Tibial nerve (tissue), 4 donors: ENCODE results near the gene PARP1. TPM values are rescaled to one million over a fixed set of nuclear protein-coding genes. Genes with fewer than 3 reads are reported as not detected.

Source experiments
- DNase-seq, 2 donors: peaks; one replicate each; pipeline ENCODE4 v3.0.0-alpha.2; 2019; ENCODE audit warnings: low spot score in 2 of 2
- H3K27ac ChIP-seq, 4 donors: fragments of 200-600 bp; sonication (generic) in 3 of 4; one replicate each; pipeline ENCODE4 v1.5.1; 2017 to 2019; ENCODE audit warnings: mild to moderate bottlenecking in 1 of 4
- H3K27me3 ChIP-seq, 2 donors: fragments of 200-600 bp; sonication (generic) in 1 of 2; one replicate each; pipeline versions ENCODE4 v1.5.1 to v1.6.0; 2017 to 2019
- H3K36me3 ChIP-seq, 3 donors: fragments of 200-600 bp; sonication (generic); one replicate each; pipeline ENCODE4 v1.5.1; 2018 to 2019
- H3K4me1 ChIP-seq, 4 donors: fragments of 200-600 bp; sonication (generic) in 3 of 4; one replicate each; pipeline ENCODE4 v1.5.1; 2017 to 2019
- H3K4me3 ChIP-seq, 4 donors: fragments of 200-600 bp; sonication (generic) in 3 of 4; one replicate each; pipeline ENCODE4 v1.5.1; 2017 to 2019; ENCODE audit warnings: mild to moderate bottlenecking in 1 of 4, moderate library complexity in 1 of 4
- H3K9me3 ChIP-seq, 4 donors: fragments of 200-600 bp; sonication (generic) in 3 of 4; one replicate each; pipeline ENCODE4 v1.5.1; 2017 to 2019
- EP300 ChIP-seq, 2 donors: sonication (generic); formaldehyde crosslinking; IDR thresholded peaks; one replicate each; pipeline ENCODE4 v1.6.1; 2017; ENCODE audit warnings: antibody characterized with exemption in 2 of 2, mild to moderate bottlenecking in 1 of 2
- POLR2A ChIP-seq, 2 donors: fragments of 450-650 bp; IDR thresholded peaks; one replicate each; pipeline ENCODE4 v1.6.1; 2017; ENCODE audit warnings: antibody characterized with exemption in 2 of 2, mild to moderate bottlenecking in 2 of 2, moderate library complexity in 2 of 2
- WGBS, 2 donors: methylation state at CpG; one replicate each; pipeline ENCODE4 v1.1.5; 2018; 5-methylcytosine and 5-hydroxymethylcytosine counted together
- total RNA-seq, 4 donors: library from RNA; depleted of rRNA; stranded (reverse); fragments of >200 nt; gene quantifications; one replicate each; pipeline ENCODE4 v1.1.0, GENCODE V29; 2016
- TF ChIP-seq, protein P1 (sequence below), 5 experiments: fragments of 200-600 bp in 3 of 5; fragments of 450-650 bp in 2 of 5; sonication (generic) in 3 of 5; IDR thresholded peaks; one replicate each; pipeline ENCODE4 v1.5.1; 2016 to 2019; ENCODE audit warnings: antibody characterized with exemption in 5 of 5, mild to moderate bottlenecking in 3 of 5, moderate library complexity in 2 of 5

The PARP1 gene
- total RNA-seq, 4 donors from 2014 or later: 91.5 to 117 (median 99.5) TPM

DNA sequence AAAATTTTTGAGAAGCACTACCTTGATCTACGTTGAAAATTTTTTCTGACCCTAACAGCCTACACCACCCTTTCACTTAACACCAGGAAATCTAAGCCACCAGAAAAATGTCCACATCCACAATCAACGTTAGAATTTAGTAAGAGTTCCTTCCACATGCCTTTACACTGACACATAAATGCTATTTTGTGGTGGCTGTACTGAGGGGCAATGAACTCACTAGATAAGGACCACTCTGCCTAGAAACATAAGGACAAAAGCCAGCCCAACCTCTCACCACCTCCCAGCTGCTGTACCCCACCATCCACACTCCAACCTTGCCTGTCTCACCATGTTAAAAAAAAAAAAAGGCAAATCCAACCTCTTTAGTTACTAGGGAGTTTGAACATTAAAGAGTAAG is 29.8 kb downstream of the PARP1 start:
- Histone ChIP-seq H3K27me3 (no peaks in the 10 kb centered on the region), H3K4me3 (no peak overlapping the region), H3K4me1 (no peaks in the 10 kb centered on the region), H3K27ac (no peak overlapping the region), H3K36me3 (peaks cover 11 to 100% (median 61%) of the 10 kb centered on the region in 3 donors), H3K9me3 (no peaks in the 10 kb centered on the region)
- TF ChIP-seq EP300 (IDR thresholded peaks at IDR 0.05) (no peak), POLR2A (IDR thresholded peaks at IDR 0.05) (no peak)
- TF ChIP-seq, protein P1, sequence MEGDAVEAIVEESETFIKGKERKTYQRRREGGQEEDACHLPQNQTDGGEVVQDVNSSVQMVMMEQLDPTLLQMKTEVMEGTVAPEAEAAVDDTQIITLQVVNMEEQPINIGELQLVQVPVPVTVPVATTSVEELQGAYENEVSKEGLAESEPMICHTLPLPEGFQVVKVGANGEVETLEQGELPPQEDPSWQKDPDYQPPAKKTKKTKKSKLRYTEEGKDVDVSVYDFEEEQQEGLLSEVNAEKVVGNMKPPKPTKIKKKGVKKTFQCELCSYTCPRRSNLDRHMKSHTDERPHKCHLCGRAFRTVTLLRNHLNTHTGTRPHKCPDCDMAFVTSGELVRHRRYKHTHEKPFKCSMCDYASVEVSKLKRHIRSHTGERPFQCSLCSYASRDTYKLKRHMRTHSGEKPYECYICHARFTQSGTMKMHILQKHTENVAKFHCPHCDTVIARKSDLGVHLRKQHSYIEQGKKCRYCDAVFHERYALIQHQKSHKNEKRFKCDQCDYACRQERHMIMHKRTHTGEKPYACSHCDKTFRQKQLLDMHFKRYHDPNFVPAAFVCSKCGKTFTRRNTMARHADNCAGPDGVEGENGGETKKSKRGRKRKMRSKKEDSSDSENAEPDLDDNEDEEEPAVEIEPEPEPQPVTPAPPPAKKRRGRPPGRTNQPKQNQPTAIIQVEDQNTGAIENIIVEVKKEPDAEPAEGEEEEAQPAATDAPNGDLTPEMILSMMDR (IDR thresholded peaks at IDR 0.05): no peak
- WGBS, 2 donors: 74 to 85% methylated on average over 2 of the region's 2 CpGs
- no peak for DNase-seq

DNA sequence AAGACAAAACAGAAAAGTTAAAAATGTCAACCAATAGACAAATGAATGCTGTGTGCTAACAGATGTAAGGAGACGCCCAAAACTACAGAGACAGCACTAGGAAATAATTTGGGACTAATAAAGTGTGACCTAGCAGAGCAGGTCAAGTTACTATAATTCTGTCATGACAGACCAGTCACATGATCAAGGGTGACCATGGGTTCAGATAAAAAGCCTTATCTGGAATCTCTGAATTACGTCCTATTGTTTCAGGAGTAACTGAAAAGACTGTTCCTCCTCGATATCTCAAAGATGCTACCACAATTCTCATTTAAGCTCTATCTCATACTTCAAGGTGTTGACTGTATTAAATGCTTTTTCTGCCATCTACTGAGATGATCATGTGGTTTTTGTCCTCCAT is 31.6 kb downstream of the PARP1 start:
- no peaks in the 10 kb centered on the region for H3K9me3 ChIP-seq
- TF ChIP-seq POLR2A (IDR thresholded peaks at IDR 0.05) (no peak), EP300 (IDR thresholded peaks at IDR 0.05) (no peak)
- TF ChIP-seq, protein P1 (IDR thresholded peaks at IDR 0.05): no peak
- DNase-seq: no peak
- 82 to 87% methylated on average over 3 of the region's 3 CpGs for WGBS, 2 donors
- no peaks in the 10 kb centered on the region for H3K4me1 ChIP-seq
- no peak overlapping the region for H3K27ac ChIP-seq
- peaks cover 7 to 100% (median 45%) of the 10 kb centered on the region in 3 donors for H3K36me3 ChIP-seq
- H3K4me3 ChIP-seq: no peak overlapping the region
- no peaks in the 10 kb centered on the region for H3K27me3 ChIP-seq

GRCh38 chr1:226373376-226373775 is 34.5 kb downstream of the PARP1 start:
- TF ChIP-seq, protein P1 (IDR thresholded peaks at IDR 0.05): no peak
- TF ChIP-seq EP300 (IDR thresholded peaks at IDR 0.05): no peak
- no peak for TF ChIP-seq POLR2A (IDR thresholded peaks at IDR 0.05)
- no peak overlapping the region for H3K27ac ChIP-seq
- H3K27me3 ChIP-seq: no peaks in the 10 kb centered on the region
- no peaks in the 10 kb centered on the region for H3K9me3 ChIP-seq
- no peak for DNase-seq
- H3K4me1 ChIP-seq: no peaks in the 10 kb centered on the region
- 81 to 84% methylated on average over 7 of the region's 7 CpGs for WGBS, 2 donors
- peaks cover 7 to 100% (median 22%) of the 10 kb centered on the region in 3 donors for H3K36me3 ChIP-seq
- H3K4me3 ChIP-seq: no peak overlapping the region

DNA sequence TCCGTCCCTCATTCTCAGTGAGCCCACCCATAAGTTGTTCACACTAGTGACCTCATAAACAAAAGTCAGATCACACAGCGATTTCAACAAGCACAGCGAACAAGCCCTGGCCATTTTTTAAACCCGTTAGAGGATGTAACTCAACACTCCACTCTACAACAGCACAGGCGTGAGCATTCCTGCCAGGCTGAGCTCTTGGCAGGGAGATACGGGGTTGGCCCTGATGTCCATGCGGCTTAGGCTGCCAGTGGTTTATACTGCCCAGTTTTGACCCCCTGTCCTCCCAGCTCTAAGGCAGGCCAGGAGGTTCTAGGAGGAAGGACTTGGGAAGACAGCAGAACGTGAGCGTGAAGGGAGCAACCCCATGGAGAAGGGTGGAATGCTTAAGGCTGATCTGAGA is 35.0 kb downstream of the PARP1 start:
- Histone ChIP-seq H3K27ac (no peak overlapping the region), H3K9me3 (no peaks in the 10 kb centered on the region), H3K4me3 (no peak overlapping the region), H3K27me3 (no peaks in the 10 kb centered on the region), H3K4me1 (no peaks in the 10 kb centered on the region), H3K36me3 (peaks cover 7 to 100% (median 20%) of the 10 kb centered on the region in 3 donors)
- WGBS, 2 donors: 89 to 90% methylated on average over 9 of the region's 9 CpGs
- no peak for DNase-seq
- no peak for TF ChIP-seq POLR2A (IDR thresholded peaks at IDR 0.05)
- TF ChIP-seq, protein P1 (IDR thresholded peaks at IDR 0.05): no peak
- no peak for TF ChIP-seq EP300 (IDR thresholded peaks at IDR 0.05)

DNA sequence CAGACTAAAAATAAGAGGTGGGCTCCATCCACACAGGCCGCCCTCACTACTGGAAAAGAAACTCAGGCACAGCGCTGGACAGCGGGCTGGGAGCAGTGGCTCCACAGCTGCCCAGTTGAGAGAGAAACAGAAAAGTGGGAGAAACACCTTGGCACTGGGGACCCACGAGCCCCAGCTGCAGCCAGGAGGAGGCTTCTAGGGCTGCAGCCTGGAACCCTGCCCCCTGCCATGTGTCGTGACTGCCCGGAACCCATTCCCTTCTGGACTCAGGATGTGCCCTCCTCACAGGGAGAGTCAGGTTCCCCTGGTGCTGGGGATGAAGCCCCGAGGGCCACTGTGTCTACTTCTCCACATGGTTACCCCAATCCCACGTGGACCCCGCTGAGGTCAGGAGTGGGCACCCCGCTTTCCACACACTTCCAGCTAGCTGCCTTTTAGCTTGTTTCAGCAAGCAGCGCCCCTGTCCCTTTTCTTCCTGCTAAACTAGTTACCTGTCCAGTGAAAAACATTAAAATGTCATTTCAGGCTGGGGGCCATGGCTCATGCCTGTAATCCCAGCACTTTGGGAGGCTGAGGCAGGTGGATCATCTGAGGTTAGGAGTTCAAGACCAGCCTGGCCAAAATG is 35.9 kb downstream of the PARP1 start:
- no peaks in the 10 kb centered on the region for H3K4me1 ChIP-seq
- H3K36me3 ChIP-seq: peaks cover 11 to 100% (median 22%) of the 10 kb centered on the region in 3 donors
- no peak for DNase-seq
- TF ChIP-seq, protein P1 (IDR thresholded peaks at IDR 0.05): no peak
- TF ChIP-seq POLR2A (IDR thresholded peaks at IDR 0.05): no peak
- no peak for TF ChIP-seq EP300 (IDR thresholded peaks at IDR 0.05)
- H3K4me3 ChIP-seq: no peak overlapping the region
- 88 to 95% methylated on average over 11 of the region's 11 CpGs for WGBS, 2 donors
- no peaks in the 10 kb centered on the region for H3K27me3 ChIP-seq
- no peaks in the 10 kb centered on the region for H3K9me3 ChIP-seq
- H3K27ac ChIP-seq: no peak overlapping the region
